Glomerular visceral epithelial cell (primary cell): ENCODE measurements around the gene TSEN34.

Source experiments
- DNase-seq: peaks from one replicate; pipeline ENCODE4 v3.0.0-alpha.2; 2016; ENCODE audit errors: extremely low spot score

The TSEN34 gene

GRCh38 chr19:54191011-54191810, at the start of gene TSEN34:
TSS of gene TSEN34 (plus strand) at chr19:54191308. CDS start at chr19:54191365, 57 bp downstream.
- DNase-seq, result peak; percentile 92

DNA sequence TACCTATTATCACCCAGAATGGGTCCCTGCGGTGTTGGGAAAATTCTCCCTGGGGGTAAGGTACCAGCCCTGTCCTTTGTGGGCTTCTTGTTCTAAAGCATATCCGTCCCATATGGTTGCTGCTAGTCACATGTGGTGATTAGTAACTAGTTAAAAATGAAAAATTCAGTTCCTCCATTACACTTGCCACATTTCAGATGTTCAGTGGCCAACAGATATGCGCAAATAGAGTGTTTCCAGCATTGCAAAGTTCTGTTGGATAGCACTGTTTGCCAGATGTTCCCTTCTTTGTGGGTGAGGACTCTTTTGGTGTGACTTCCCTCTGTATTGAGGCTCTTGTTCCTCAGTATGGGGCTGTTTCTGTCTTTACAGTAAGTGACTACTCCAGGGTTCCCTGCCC, 49.8 kb upstream of the TSEN34 start:
- DNase-seq, result no peak

GRCh38 chr19:54142166-54142780, 48.8 kb upstream of the TSEN34 start:
- DNase-seq, result peak; percentile 29

- DNase-seq, result no peak
These were observed 45.5 kb upstream of the TSEN34 start for GRCh38 chr19:54145541-54146158.

- DNase-seq, result no peak
These were observed 43.4 kb upstream of the TSEN34 start for GRCh38 chr19:54147676-54148075.

DNA sequence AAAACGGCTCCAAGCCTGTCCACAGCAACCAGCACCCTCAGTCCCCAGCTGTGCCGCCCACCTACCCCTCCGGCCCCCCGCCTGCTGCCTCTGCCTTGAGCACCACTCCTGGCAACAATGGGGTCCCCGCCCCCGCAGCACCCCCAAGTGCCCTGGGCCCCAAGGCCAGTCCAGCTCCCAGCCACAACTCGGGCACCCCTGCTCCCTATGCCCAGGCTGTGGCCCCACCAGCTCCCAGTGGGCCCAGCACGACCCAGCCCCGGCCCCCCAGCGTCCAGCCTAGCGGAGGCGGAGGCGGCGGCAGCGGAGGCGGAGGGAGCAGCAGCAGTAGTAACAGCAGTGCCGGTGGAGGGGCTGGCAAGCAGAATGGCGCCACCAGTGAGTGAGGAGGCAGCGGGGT, 43.0 kb upstream of the TSEN34 start:
- DNase-seq, result no peak

DNA sequence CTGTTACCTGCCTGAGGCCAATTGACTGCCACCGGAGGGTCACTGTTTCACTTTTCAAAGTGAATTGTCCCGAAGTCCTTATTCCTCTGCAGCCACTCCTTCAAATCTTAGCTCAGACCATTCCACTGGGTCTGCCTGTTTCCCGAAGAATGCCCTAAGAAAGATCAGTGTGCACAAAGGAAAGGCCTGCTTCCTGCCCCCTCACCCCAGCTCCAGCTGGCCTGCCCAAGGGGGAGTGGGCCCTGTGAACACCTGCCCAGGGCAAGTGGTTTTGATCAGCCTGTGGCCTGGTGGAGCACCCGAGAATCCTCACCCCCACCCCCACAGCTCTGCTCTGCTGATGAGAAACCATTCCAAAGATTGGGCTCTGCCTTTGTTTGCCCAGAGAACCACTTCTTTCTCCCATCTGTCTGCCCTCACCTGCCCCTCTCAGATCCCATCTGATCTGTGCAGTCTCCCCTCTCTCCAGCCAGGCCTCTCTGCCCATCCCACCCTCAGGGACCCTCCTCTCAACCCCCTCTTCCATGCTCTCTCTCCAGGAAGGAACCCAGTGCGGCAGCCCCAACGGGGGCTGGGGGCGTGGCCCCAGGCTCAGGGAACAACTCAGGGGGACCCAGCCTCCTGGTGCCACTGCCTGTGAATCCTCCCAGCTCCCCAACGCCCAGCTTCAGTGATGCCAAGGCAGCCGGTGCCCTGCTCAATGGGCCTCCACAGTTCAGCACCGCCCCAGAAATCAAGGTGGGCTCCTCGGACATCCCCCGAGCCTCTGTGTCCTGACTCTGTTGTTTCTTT, 41.9 kb upstream of the TSEN34 start:
- no peak for DNase-seq

GRCh38 chr19:54151362-54152035, 39.6 kb upstream of the TSEN34 start:
- DNase-seq, result no peak

- DNase-seq, result no peak
These were observed 38.8 kb upstream of the TSEN34 start for GRCh38 chr19:54152267-54152666.

GRCh38 chr19:54152878-54153524, 38.1 kb upstream of the TSEN34 start:
- no peak for DNase-seq

GRCh38 chr19:54153731-54154326, 37.3 kb upstream of the TSEN34 start:
- DNase-seq, result no peak

GRCh38 chr19:54154603-54155345, 36.3 kb upstream of the TSEN34 start:
- peak; percentile 37 for DNase-seq

GRCh38 chr19:54155694-54156093, 35.4 kb upstream of the TSEN34 start:
- DNase-seq, result no peak

DNA sequence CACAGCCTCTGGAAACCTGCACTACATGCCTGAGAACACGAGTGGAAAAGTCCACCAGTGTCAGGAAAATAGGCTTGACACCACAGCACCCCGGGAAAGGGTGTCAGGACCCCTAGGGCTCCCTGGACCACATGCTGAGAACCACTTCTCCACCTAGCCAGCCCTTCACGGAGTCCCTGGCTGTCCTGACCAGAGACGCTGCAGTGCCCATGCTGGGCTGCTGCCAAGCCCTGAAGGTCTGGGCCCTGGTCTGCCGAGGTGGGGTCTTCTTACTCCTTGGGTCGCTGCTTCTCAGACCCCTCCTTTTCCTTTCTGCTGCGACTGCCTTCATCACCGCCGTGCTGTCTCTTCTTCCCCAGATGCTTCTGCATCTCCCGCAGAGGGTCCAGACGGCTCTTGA, 34.6 kb upstream of the TSEN34 start:
- DNase-seq, result no peak

- DNase-seq, result no peak
These were observed 34.2 kb upstream of the TSEN34 start for GRCh38 chr19:54156953-54157352.

DNA sequence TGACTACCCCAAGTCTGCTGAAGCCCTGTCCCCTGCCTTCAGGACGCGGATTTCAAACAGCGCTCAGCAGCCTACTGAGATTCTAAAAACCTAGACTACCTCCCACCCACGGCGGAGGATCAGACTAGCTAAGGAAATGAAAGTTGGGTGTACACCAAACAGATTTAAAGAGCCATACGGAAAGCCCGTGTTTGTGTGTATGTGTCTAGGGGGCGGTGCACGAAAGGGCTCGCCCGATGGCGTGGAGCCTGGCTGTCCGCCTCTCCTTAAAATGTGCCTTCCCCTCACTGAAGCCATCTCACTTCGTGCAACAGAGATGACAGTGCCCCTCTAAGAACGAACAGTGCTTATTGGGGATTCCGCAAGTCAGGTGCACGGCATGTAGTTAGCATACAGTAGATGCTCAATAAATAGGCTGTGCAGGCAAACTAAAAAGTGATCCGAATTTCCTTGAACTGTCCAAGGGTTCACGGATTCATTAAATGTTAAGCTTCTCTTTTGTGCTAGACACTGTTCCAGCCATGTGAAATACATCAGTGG, 32.2 kb upstream of the TSEN34 start:
- no peak for DNase-seq

- peak; percentile 100 for DNase-seq
These were observed 31.5 kb upstream of the TSEN34 start, which contains the start of gene LENG1 for GRCh38 chr19:54159352-54160181. TSS of gene LENG1 (minus strand) at chr19:54159721. CDS start at chr19:54159695, 26 bp downstream.

- DNase-seq, result peak; percentile 40
These were observed 30.8 kb upstream of the TSEN34 start for GRCh38 chr19:54160182-54160811.
